ENCODE results near the gene USP21. TPM values are rescaled to one million over a fixed set of nuclear protein-coding genes. Genes with fewer than 3 reads are reported as not detected.

USP21 gene
- total RNA-seq, 2 experiments from 2014 or later: 34.7 to 40.2 TPM

DNA sequence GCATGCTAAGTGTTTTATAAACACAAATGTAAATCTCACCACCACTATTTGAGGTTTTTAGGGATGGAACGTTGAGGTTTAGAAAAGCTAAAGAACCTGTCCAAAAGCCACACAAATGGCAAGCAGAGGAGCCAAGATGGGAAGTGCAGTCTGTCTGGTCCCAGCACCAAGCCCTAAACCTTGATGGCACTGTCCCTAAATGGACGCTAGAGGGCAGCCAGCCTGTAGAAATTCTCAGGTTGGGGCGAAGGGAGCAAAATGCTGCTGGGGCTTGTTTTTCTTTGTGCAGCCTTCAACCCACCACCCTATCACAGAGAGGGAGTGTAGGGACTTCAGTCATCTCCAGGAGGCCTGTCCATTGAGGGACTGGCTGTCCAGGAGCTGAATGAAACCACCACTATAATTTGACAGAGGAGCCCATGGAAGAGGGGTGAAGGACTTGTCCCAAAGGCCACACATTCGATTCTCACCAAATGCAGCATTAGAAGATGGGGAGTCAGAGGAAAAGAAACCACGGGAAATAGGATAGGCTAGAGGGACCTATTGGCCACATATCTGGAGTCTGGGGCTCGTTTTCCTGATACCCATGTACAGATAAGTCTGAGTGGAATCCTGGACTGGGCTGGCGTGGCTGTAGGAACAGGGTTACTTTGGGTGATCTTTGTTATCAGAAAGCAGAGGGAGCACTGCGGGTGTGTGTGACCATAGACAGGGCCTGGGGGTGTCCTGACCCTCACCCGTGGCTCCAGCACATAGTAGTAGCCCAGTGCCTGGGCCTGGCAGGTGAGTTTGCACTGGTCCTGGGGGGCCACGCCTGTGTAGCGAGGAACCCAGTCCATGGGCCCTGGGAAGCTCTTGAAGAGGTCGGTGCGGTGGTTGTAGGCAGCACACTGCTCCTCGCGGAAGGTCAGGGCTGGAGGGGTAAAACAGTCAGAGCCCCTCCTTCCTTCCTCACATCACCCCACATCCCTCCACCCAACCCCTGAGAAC lies 33.5 kb downstream of the USP21 start:
- Mint-ChIP-seq H3K9me3 (no peaks in the 10 kb centered on the region), H3K4me3 (no peak overlapping the region), H3K4me1 (peaks cover 46% of the 10 kb centered on the region), H3K27me3 (no peaks in the 10 kb centered on the region), H3K27ac (peak overlapping the region; percentile 87), H3K36me3 (ENCODE audit: low read depth) (no peaks in the 10 kb centered on the region)
- peak; percentile 81 for DNase-seq
- CTCF ChIA-PET: interaction anchor here (0.6 to 3.9 kb wide), 10 partner anchors 7 to 199 kb away, joined by 3 to 36 read pairs (median 7); partner anchors contain the start of genes NDUFS2 and TOMM40L
- POLR2A ChIA-PET: interaction anchor here (0.6 kb wide), 1 partner anchor 9 kb away, joined by 3 read pairs; the partner anchor contains the start of gene NDUFS2

DNA sequence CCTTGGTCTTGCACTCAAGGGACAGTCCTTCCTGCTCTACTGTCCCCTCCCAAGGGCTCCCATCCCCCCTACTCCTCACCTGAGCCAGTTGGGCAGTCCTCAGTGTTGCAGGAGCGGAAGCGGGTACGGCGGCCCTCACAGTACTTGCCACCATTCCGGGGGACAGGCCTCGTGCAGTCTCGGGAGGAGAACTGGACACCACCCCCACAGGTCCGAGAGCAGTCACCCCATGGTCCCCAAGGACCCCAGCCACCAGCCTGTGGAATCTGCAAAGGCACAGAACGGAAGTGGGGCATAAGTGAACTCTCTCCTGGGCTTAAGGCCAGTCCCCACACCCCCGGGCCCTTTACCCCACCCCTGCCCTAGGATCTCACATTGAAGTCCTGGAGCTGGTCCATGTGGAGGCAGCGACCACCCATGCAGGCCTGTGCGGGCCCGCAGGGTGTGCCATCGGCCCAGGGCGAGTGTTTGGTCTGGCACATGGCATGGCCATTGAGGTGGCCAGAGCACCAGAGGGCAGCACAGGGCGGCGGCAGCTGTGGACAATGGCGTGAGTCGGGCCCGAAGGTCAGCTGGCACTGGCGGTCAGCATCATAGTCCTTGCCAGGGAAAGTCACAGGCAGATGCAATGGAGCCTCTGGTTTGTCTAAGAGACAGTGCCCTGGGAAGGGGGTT lies 34.4 kb downstream of the USP21 start:
- no peak for DNase-seq
- H3K36me3 Mint-ChIP-seq (ENCODE audit: low read depth): no peaks in the 10 kb centered on the region
- peaks cover 41% of the 10 kb centered on the region for H3K4me1 Mint-ChIP-seq
- POLR2A ChIA-PET: interaction anchor here (0.6 kb wide), 1 partner anchor 8 kb away, joined by 3 read pairs; the partner anchor contains the start of gene NDUFS2
- no peak overlapping the region for H3K4me3 Mint-ChIP-seq
- CTCF ChIA-PET: interaction anchor here (0.6 to 3.9 kb wide), 9 partner anchors 8 to 212 kb away, joined by 3 to 18 read pairs (median 3); partner anchors contain the start of genes APOA2, TOMM40L and USP21
- H3K27me3 Mint-ChIP-seq: no peaks in the 10 kb centered on the region
- H3K9me3 Mint-ChIP-seq: no peaks in the 10 kb centered on the region
- H3K27ac Mint-ChIP-seq: no peak overlapping the region

DNA sequence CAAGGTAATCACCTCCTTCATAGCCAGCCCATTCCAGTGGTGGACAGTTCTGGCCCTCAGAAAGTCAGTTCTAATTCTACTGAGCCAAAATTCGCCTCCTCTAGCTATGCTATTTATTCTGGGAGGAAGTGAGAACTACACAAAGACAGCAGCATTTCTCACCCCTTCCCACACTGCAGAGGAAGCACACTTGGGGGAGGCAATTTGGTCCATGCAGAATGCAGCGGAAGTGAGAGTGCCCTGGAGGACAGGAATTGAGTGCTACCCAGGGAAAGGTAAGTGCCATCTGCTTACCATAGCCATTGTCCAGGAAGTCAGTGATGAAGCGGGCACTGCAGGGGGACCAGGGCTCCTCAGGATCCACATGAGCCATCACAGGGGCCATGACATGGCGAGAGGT lies 35.9 kb downstream of the USP21 start:
- Mint-ChIP-seq H3K27me3 (no peaks in the 10 kb centered on the region), H3K27ac (peak overlapping the region; percentile 69), H3K4me1 (peaks cover 43% of the 10 kb centered on the region), H3K36me3 (ENCODE audit: low read depth) (no peaks in the 10 kb centered on the region), H3K9me3 (no peaks in the 10 kb centered on the region), H3K4me3 (no peak overlapping the region)
- DNase-seq: no peak
- ChIA-PET POLR2A (no interaction called here), CTCF (interaction anchor here (1.1 to 1.5 kb wide), 3 partner anchors 13 to 28 kb away, joined by 3 to 4 read pairs (median 3); partner anchors contain the start of gene APOA2)

DNA sequence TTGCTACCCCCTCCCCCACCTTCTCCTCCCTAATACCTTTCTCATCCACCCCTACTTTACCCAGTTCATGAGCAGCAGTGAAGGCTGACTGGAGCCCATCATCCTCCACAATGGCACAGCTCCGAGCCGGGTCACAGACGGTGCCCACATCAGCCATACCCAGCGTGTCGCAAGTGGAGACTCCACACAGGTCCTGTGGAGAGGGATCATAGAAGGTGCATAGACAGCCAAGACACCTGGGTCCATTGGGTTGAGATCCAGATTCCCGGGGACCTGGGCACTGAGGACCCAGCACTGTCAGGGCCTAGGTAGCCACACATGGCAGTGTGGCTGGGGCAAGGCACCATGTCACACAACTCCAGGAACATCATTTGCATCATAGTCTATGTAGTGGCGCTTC lies 36.8 kb downstream of the USP21 start:
- no peaks in the 10 kb centered on the region for H3K9me3 Mint-ChIP-seq
- CTCF ChIA-PET: interaction anchor here (1.1 kb wide), 1 partner anchor 14 kb away, joined by 4 read pairs; no protein-coding TSS in a partner anchor
- no peaks in the 10 kb centered on the region for H3K27me3 Mint-ChIP-seq
- H3K27ac Mint-ChIP-seq: peak overlapping the region; percentile 70
- POLR2A ChIA-PET: no interaction called here
- H3K4me3 Mint-ChIP-seq: no peak overlapping the region
- no peak for DNase-seq
- H3K4me1 Mint-ChIP-seq: peaks cover 51% of the 10 kb centered on the region
- no peaks in the 10 kb centered on the region for H3K36me3 Mint-ChIP-seq (ENCODE audit: low read depth)

DNA sequence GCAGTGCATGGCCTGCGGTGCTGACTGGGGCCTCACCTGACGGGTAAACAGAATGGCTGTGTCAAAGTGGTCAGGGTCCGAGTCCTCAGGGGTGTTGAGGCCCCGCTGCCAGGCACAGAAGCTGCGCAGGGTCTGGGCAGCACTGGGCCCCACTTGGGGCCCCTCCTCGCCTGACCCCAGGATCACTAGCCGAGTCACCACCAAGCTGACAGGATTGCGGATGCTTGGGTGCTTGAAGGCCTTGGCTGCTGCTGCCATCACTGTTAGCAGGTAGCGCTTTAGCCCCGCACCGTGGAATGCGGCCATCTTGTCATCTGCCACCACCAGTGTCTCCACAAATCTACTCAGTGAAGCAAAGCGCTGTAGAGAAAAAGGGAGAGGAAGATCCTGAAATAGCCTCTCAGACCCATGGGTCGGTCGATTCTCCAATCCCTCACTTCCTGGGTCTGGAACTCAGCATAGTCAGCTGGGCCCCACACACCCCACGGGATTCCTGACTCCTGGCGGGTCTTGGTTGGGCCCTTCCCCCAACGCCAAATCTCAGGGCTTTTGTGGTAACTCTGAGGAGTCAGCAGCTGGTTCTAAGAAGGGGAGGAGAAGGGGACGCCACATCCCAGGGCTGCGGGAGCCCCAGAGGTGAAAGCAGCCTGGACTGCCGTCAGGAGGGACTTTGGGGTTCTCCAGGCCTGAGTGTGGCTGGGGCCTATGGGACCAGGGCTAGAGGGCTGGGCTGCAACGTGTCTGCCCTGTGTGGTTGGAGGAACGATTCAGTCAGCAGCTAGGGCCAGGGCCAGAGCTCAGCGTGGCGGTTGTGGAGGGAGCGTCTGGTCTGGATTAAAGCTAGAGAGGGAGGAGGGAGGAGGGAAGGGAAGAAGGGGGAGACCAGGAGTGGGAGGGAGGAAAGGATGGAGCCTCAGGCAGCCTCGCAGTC lies 37.5 kb downstream of the USP21 start:
- ChIA-PET POLR2A (no interaction called here), CTCF (interaction anchor here (0.9 to 2.0 kb wide), 2 partner anchors 29 to 186 kb away, joined by 3 to 6 read pairs; partner anchors contain the start of gene TOMM40L)
- DNase-seq: no peak
- Mint-ChIP-seq H3K27ac (peak overlapping the region; percentile 1), H3K27me3 (no peaks in the 10 kb centered on the region), H3K4me3 (no peak overlapping the region), H3K4me1 (peaks cover 57% of the 10 kb centered on the region), H3K9me3 (no peaks in the 10 kb centered on the region), H3K36me3 (ENCODE audit: low read depth) (no peaks in the 10 kb centered on the region)

DNA sequence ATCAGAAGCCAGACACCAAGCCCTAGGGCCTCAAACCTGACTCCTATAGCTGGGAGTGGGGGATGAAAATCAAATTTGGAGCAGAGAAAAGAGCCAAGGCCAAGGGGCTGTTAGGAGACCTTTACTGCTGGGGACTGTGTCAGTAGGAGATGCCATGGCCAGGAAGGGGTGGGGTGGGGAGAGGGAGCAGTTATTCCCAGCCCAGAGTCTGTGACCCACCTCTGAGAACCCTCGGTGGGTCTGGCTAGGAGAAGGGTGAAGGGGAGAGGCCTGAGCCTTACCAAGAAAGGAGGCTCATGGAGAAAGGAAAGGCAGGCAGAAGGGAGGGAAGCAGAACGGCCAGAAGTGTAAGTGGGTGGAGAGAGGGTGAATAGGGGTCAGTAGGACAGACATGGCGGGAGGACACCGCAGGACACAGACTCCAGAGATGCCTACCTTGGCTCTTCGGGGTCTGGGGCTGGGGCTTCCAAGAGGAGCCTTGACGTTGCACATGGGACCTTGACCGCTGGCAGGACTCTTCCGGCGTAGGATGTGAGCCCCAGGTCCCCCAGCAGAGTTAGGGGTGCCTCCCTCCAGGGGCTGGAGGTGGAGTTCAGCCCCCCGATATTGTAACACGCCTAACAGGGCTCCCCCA lies 38.4 kb downstream of the USP21 start:
- Mint-ChIP-seq H3K4me3 (no peak overlapping the region), H3K27ac (no peak overlapping the region), H3K27me3 (no peaks in the 10 kb centered on the region), H3K36me3 (ENCODE audit: low read depth) (peaks cover 5% of the 10 kb centered on the region), H3K4me1 (peaks cover 56% of the 10 kb centered on the region), H3K9me3 (no peaks in the 10 kb centered on the region)
- ChIA-PET CTCF (interaction anchor here (0.5 to 2.0 kb wide), 8 partner anchors 11 to 192 kb away, joined by 3 to 6 read pairs (median 4); partner anchors contain the start of gene TOMM40L), POLR2A (interaction anchor here (0.5 kb wide), 1 partner anchor 10 kb away, joined by 9 read pairs; no protein-coding TSS in a partner anchor)
- DNase-seq: no peak

DNA sequence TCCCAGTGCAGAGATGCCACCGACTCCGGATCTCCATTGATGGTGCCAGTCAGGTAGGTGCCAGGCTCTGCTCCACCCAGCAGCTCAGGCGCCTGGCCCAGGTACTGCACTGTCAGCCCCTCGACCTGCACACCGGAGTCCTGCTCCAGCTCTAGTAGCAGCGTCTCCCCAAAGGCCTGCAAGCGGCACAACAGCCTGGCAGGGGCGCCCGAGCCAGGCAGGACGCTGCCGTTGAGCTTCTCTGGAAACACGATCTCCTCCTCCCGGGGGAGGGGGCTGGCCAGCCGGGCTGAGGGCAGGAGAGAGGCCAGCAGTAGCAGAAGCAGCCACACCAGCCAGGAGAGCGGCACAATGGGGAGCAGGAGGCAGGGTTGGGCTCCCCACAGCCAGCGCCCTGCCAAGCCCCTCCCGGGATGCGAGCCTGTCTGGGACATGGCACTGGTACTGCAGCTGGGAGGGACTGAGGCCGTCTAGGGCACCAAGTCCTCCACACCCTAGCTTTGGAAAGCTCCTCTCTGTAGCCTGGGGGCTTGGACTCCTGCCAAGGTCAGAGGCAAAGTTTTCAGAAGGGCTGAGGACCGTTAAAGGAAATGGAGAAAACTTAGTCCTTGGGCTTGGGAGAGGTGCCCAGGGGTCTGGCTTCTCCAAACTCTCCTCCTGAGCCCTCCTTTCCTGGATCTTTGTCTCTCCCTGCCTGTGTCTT lies 39.0 kb downstream of the USP21 start:
- H3K4me1 Mint-ChIP-seq: peaks cover 56% of the 10 kb centered on the region
- POLR2A ChIA-PET: interaction anchor here (0.5 kb wide), 1 partner anchor 10 kb away, joined by 9 read pairs; no protein-coding TSS in a partner anchor

DNA sequence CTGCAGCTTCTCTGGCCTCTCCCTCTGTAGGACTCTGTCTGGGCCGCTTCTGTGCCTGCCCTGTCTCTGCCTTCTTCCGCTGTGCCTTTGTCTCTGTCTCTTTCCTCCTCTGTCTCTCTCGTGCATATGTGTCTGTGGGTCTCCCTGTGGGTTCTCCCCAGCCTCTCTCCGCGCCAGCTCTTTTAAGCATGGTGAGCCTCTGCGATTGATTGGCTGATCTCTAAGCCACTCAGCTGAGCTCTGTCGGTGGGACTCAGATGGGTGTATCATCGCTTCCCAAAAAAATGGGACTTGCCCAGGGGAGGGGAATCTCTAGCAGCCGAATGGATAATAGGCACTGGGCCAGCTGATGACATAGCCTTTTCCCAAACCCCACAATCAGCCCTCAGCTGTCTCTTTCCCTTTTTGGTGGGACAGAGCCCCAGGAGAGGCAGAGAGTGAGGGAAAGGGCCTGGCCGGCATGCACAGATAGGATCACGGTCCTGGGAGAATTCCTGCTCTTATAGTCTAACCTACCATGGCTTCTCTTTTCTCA lies 39.7 kb downstream of the USP21 start, which contains the start of gene ADAMTS4:
Gene ADAMTS4 (minus strand): TSS at position 158 of the 535 bp plus-strand sequence. CDS start 427 bp downstream, outside the sequence.
- ChIA-PET POLR2A (no interaction called here), CTCF (interaction anchor here (0.7 to 1.4 kb wide), 7 partner anchors 8 to 191 kb away, joined by 3 to 5 read pairs (median 4); no protein-coding TSS in a partner anchor)
- Mint-ChIP-seq H3K9me3 (no peaks in the 10 kb centered on the region), H3K27ac (peak within 1 kb of the TSS; percentile 98), H3K4me3 (no peak within 1 kb of the TSS), H3K4me1 (peaks cover 62% of the 10 kb centered on the region), H3K27me3 (no peaks in the 10 kb centered on the region), H3K36me3 (ENCODE audit: low read depth) (peaks cover 15% of the 10 kb centered on the region)
- no peak for DNase-seq

More for the DNA sequence above, 39.0 kb downstream of the USP21 start:
- DNase-seq: no peak
- Mint-ChIP-seq H3K27ac (no peak overlapping the region), H3K4me3 (no peak overlapping the region), H3K27me3 (no peaks in the 10 kb centered on the region), H3K36me3 (ENCODE audit: low read depth) (peaks cover 9% of the 10 kb centered on the region), H3K9me3 (no peaks in the 10 kb centered on the region)
- CTCF ChIA-PET: interaction anchor here (0.5 to 2.0 kb wide), 9 partner anchors 7 to 191 kb away, joined by 3 to 6 read pairs (median 4); partner anchors contain the start of gene TOMM40L

DNA sequence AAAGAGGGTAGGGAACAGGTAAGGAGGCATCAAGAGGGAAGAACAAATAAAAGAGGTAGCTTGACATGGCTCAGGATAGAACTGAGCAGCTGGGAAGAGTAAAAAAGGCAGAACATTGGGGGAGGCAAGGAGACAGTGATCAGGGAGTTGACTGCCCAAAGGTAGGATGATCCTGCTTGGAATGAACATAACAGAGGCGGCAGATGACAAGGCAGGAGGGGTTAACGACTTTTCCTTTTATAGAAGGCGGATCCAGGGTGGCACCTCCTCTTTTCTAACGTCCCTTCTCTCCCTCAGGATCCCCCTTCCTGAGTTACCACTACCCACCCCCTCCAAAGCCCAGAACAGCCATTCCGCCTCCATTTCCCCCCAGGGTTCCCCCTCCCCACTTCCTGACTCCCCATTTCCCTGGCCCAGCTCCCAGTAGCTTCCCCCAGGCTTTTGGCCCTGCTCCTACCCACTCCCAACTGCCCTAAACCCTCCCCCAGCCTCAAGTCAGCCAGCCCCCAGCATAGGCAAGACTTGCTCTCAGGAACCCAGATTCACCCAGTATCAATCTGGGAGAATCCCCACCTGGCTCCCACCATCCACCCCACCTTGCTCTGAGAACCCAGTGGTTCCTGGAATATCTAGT lies 40.3 kb downstream of the USP21 start:
- H3K4me1 Mint-ChIP-seq: peaks cover 66% of the 10 kb centered on the region
- peak overlapping the region; percentile 98 for H3K27ac Mint-ChIP-seq
- no peak for DNase-seq
- no peak overlapping the region for H3K4me3 Mint-ChIP-seq
- POLR2A ChIA-PET: no interaction called here
- no peaks in the 10 kb centered on the region for H3K9me3 Mint-ChIP-seq
- CTCF ChIA-PET: interaction anchor here (0.9 to 1.4 kb wide), 3 partner anchors 9 to 17 kb away, joined by 3 to 5 read pairs (median 3); no protein-coding TSS in a partner anchor
- H3K27me3 Mint-ChIP-seq: no peaks in the 10 kb centered on the region
- peaks cover 22% of the 10 kb centered on the region for H3K36me3 Mint-ChIP-seq (ENCODE audit: low read depth)

DNA sequence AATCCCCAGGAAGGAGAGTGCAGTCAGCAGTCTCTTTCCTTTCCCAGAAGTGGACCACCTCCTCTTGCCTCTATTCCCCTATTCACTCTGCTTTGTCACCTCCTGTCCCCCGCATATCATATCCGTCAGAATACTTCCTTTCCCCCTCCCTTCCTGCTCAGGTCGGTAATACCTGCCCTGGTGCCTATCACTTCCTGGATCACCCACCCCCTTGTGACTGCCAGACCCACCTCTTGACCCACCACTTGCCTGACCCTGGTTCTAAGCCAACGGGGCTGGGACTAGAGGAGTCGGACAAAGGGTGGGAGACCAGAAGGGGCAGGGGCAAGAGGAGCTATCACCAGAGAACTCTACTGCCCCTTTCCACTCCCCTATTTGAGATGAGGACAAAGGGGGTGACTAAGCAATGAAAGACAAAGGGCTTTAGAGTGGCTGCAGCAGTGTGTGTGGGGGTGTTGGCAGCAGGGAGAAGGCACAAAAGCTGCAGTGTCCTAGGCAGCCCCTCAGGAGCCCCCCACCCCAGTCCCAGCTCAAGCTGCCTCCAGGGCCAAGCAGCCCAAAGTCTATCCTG lies 41.2 kb downstream of the USP21 start:
- peaks cover 65% of the 10 kb centered on the region for H3K4me1 Mint-ChIP-seq

More for the DNA sequence above, 41.2 kb downstream of the USP21 start:
- H3K27ac Mint-ChIP-seq: peak overlapping the region; percentile 98
- H3K36me3 Mint-ChIP-seq (ENCODE audit: low read depth): peaks cover 28% of the 10 kb centered on the region
- CTCF ChIA-PET: interaction anchor here (0.7 to 3.1 kb wide), 7 partner anchors 9 to 181 kb away, joined by 3 to 36 read pairs (median 8); partner anchors contain the start of genes PPOX and TOMM40L
- no peak for DNase-seq
- H3K9me3 Mint-ChIP-seq: no peaks in the 10 kb centered on the region
- H3K4me3 Mint-ChIP-seq: no peak overlapping the region
- POLR2A ChIA-PET: no interaction called here
- no peaks in the 10 kb centered on the region for H3K27me3 Mint-ChIP-seq
